Measurements from ENCODE around the gene FYB1. TPM values are rescaled to one million over a fixed set of nuclear protein-coding genes. Genes with fewer than 3 reads are reported as not detected.
"Not testable (repeated sequence)": the region's sequence is repeated elsewhere in the genome, so short reads cannot be mapped to it uniquely, and the experiment has no call there.

FYB1 gene
- total RNA-seq, 1 experiment from 2014 or later: 0.46 TPM

GRCh38 chr5:39235648-39236047 is 16.3 kb upstream of the FYB1 start:
- TF ChIP-seq POLR2AphosphoS5 (IDR thresholded peaks at IDR 0.05; ENCODE audit: low read depth, low read length) (no peak), TCF7L2 (IDR thresholded peaks at IDR 0.05; ENCODE audit: low read depth, low read length) (no peak), REST (IDR thresholded peaks at IDR 0.05; ENCODE audit: insufficient read depth in 1 of 2, low read depth in 2 of 2, low read length in 1 of 2) (no peak), CTCF (IDR thresholded peaks at IDR 0.05) (no peak), SIN3A (IDR thresholded peaks at IDR 0.05; ENCODE audit: borderline replicate concordance, insufficient read depth, low read depth, low read length) (no peak)
- Histone ChIP-seq H3K36me3 (ENCODE audit: control insufficient read depth, insufficient read depth, low read length) (no peaks in the 10 kb centered on the region), H3K27ac (ENCODE audit: low read length) (no peak overlapping the region), H3K9me3 (ENCODE audit: control insufficient read depth, insufficient read depth, low read depth, low read length) (no peaks in the 10 kb centered on the region), H3K4me1 (ENCODE audit: control insufficient read depth, insufficient read depth, low read length) (no peaks in the 10 kb centered on the region), H3K4me3 (ENCODE audit: low read depth in 2 of 2, low read length in 2 of 2) (no peak overlapping the region), H3K27me3 (ENCODE audit: control insufficient read depth, insufficient read depth, low read length) (0 out of 2 replicates have a peak, but pooled peaks cover 3% of the 10 kb centered on the region)
- ATAC-seq (no peak), DNase-seq (ENCODE audit: low read depth, low spot score) (no peak)
- ChIA-PET CTCF (no interaction called here), POLR2A (no interaction called here)
- intact Hi-C loops (cut with micrococcal nuclease; ENCODE audit: unreplicated experiment) (no loop called here), in situ Hi-C loops (cut with HindIII; ENCODE audit: low pct_unique_long_range_greater_than_20kb, low sequenced_read_pairs) (no loop called here)
- no TSS peak for BruUV-seq (replicated peaks)

GRCh38 chr5:39234494-39234893 is 15.1 kb upstream of the FYB1 start:
- BruUV-seq (replicated peaks); POLR2A ChIA-PET; H3K27ac ChIP-seq (ENCODE audit: low read length); H3K4me1 ChIP-seq (ENCODE audit: control insufficient read depth, insufficient read depth, low read length); H3K4me3 ChIP-seq (ENCODE audit: low read depth in 2 of 2, low read length in 2 of 2); in situ Hi-C loops (cut with HindIII; ENCODE audit: low pct_unique_long_range_greater_than_20kb, low sequenced_read_pairs); DNase-seq (ENCODE audit: low read depth, low spot score); H3K9me3 ChIP-seq (ENCODE audit: control insufficient read depth, insufficient read depth, low read depth, low read length); H3K36me3 ChIP-seq (ENCODE audit: control insufficient read depth, insufficient read depth, low read length); intact Hi-C loops (cut with micrococcal nuclease; ENCODE audit: unreplicated experiment); ATAC-seq; H3K27me3 ChIP-seq (ENCODE audit: control insufficient read depth, insufficient read depth, low read length): not testable (repeated sequence)
- CTCF ChIA-PET: interaction anchor here (0.5 kb wide), 1 partner anchor 23 kb away, joined by 3 read pairs; no protein-coding TSS in a partner anchor

GRCh38 chr5:39233783-39234182 is 14.4 kb upstream of the FYB1 start:
- DNase-seq (ENCODE audit: low read depth, low spot score) (no peak), ATAC-seq (no peak)
- H3K27ac ChIP-seq (ENCODE audit: low read length): no peak overlapping the region
- no peak overlapping the region for H3K4me3 ChIP-seq (ENCODE audit: low read depth in 2 of 2, low read length in 2 of 2)
- no TSS peak for BruUV-seq (replicated peaks)
- no peaks in the 10 kb centered on the region for H3K4me1 ChIP-seq (ENCODE audit: control insufficient read depth, insufficient read depth, low read length)
- H3K36me3 ChIP-seq (ENCODE audit: control insufficient read depth, insufficient read depth, low read length): no peaks in the 10 kb centered on the region
- TF ChIP-seq REST (IDR thresholded peaks at IDR 0.05; ENCODE audit: insufficient read depth in 1 of 2, low read depth in 2 of 2, low read length in 1 of 2): no peak
- intact Hi-C loops (cut with micrococcal nuclease; ENCODE audit: unreplicated experiment): no loop called here
- H3K27me3 ChIP-seq (ENCODE audit: control insufficient read depth, insufficient read depth, low read length): 0 out of 2 replicates have a peak, but pooled peaks cover 3% of the 10 kb centered on the region
- in situ Hi-C loops (cut with HindIII; ENCODE audit: low pct_unique_long_range_greater_than_20kb, low sequenced_read_pairs): no loop called here
- no peaks in the 10 kb centered on the region for H3K9me3 ChIP-seq (ENCODE audit: control insufficient read depth, insufficient read depth, low read depth, low read length)
- CTCF ChIA-PET: no interaction called here
- POLR2A ChIA-PET: no interaction called here

Data from Panc1 (cell line).